ENCODE data around the gene MOGAT1.

- TF ChIP-seq EZH2phosphoT487 (IDR thresholded peaks at IDR 0.05; ENCODE audit: insufficient read depth, low read depth) = no peak
- no peak for TF ChIP-seq EZH2 (IDR thresholded peaks at IDR 0.05; ENCODE audit: insufficient read depth, poor library complexity, severe bottlenecking)
These were observed 61.2 kb downstream of the MOGAT1 start for GRCh38 chr2:222732489-222733178.
